ENCODE measurements around the gene ATP8B3. TPM values are rescaled to one million over a fixed set of nuclear protein-coding genes. Genes with fewer than 3 reads are reported as not detected.

The ATP8B3 gene
- total and polyA plus RNA-seq, 9 of the 15 experiments (the other 6 are each of a cell fraction or from before 2014, with no cell fraction given), result 1.2 to 12.3 (median 3.8) TPM

DNA sequence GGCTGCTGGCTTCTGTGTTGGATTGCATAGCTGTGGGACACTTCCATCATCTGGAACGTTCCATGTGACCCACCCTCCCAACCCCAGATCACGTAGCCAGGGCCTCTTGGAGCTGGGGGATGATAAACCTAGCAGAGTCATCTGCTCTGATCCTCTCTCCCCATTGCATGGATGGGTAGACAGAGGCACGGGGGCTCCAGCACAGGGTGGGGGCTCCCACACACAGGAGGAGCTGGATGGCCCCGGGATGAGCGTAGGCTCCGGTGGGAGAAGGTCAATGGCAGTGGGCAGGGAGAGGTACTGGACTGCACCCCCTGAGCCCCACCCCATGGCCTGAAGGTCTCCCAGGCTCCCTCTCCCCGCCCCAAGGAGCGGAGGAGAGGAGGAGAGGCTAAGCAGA is 25.4 kb downstream of the ATP8B3 start:
- intact Hi-C loops (cut with micrococcal nuclease) (no loop called here), in situ Hi-C loops (cut with MboI) (no loop called here)
- H3K9ac ChIP-seq (ENCODE audit: insufficient read depth in 1 of 2, low read depth in 2 of 2, low read length in 2 of 2), result peak overlapping the region in 1 of 2 experiments; percentile 36; a peak in 1 of 4 replicates
- peaks cover 3 to 36% of the 10 kb centered on the region in 2 experiments; a peak in 3 of 5 replicates for H3K4me1 ChIP-seq (replicated peaks in 1 of 2; ENCODE audit: control insufficient read depth in 2 of 2, insufficient read depth in 2 of 2, low read length in 2 of 2)
- BruUV-seq (replicated peaks), result no TSS peak
- ChIA-PET CTCF (ENCODE audit: low intra/inter-chr PET ratio) (no interaction called here), POLR2A (interaction anchor here (0.7 kb wide), 1 partner anchor 134 kb away, joined by 3 read pairs; the partner anchor contains the start of gene TCF3)
- no peaks in the 10 kb centered on the region for H3K36me3 ChIP-seq (ENCODE audit: control insufficient read depth, insufficient read depth, low read length)
- H3K4me2 ChIP-seq (ENCODE audit: insufficient read depth, low read length), result no peak overlapping the region
- 24% methylated on average over 5 of the region's 8 CpGs for WGBS (ENCODE audit: insufficient coverage, low coverage, missing lambda C conversion rate)
- H3K9me1 ChIP-seq (ENCODE audit: control insufficient read depth, insufficient read depth, low read length), result no peaks in the 10 kb centered on the region
- DNase-seq (ENCODE audit: extremely low read depth in 1 of 4, low spot score in 3 of 4) (no peak), FAIRE-seq (no peak), ATAC-seq (no peak)
- no peak overlapping the region for H3K27ac ChIP-seq (ENCODE audit: extremely low read depth, low read depth, low read length)
- no peaks in the 10 kb centered on the region for H3K79me2 ChIP-seq (ENCODE audit: control insufficient read depth, insufficient read depth, low read length)
- peaks cover 2 to 21% of the 10 kb centered on the region in 2 experiments; a peak in 3 of 5 replicates for H3K27me3 ChIP-seq (ENCODE audit: control insufficient read depth in 2 of 2, insufficient read depth in 2 of 2, low read length in 2 of 2)
- H3K4me3 ChIP-seq, result no peak overlapping the region
- TF ChIP-seq RBM25 (IDR thresholded peaks at IDR 0.05; ENCODE audit: low read depth, low read length, severe bottlenecking) (peak; percentile 36), ZBTB26 (CRISPR knock-in tag; IDR thresholded peaks at IDR 0.05) (no peak), ADNP (tag; IDR thresholded peaks at IDR 0.05) (peak; percentile 52; the same call in 1 of the 2 replicates)
- no peaks in the 10 kb centered on the region for H4K20me1 ChIP-seq (replicated peaks; ENCODE audit: control insufficient read depth, insufficient read depth, low read length)
- H2AFZ ChIP-seq (ENCODE audit: low read depth, low read length), result no peak overlapping the region
- H3K9me3 ChIP-seq (replicated peaks; ENCODE audit: control insufficient read depth, insufficient read depth, low read depth, low read length), result peaks cover 5% of the 10 kb centered on the region

DNA sequence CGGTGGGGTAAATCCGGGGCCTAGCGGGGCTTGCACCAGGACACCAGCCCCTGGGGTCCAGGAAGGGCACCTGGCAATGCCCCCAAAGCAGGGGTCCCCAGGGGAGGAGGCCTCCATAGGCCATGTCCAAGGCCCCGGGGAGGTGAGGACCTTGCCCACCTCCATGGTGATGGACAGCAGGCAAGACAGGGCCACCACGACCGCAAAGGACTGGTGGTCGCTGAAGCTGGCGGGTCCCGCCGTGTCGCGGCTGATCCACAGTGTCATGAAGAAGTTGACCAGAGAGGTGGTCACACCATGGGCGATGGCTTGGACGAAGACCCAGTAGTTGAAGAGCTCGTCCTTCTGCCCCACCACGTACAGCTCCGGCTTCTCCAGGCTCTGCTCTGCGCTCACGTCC is 26.8 kb downstream of the ATP8B3 start:
- intact Hi-C loops (cut with micrococcal nuclease) (no loop called here), in situ Hi-C loops (cut with MboI) (no loop called here)
- POLR2A ChIA-PET, result no interaction called here
- DNase-seq (ENCODE audit: extremely low read depth in 1 of 4, low spot score in 3 of 4), result no peak
- Histone ChIP-seq H3K27ac (ENCODE audit: extremely low read depth, low read depth, low read length) (no peak overlapping the region), H3K4me2 (ENCODE audit: insufficient read depth, low read length) (no peak overlapping the region), H3K4me1 (replicated peaks in 1 of 2; ENCODE audit: control insufficient read depth in 2 of 2, insufficient read depth in 2 of 2, low read length in 2 of 2) (peaks cover 3 to 29% of the 10 kb centered on the region in 2 experiments; a peak in 3 of 5 replicates), H4K20me1 (replicated peaks; ENCODE audit: control insufficient read depth, insufficient read depth, low read length) (no peaks in the 10 kb centered on the region), H3K79me2 (ENCODE audit: control insufficient read depth, insufficient read depth, low read length) (no peaks in the 10 kb centered on the region), H3K9ac (ENCODE audit: insufficient read depth in 1 of 2, low read depth in 2 of 2, low read length in 2 of 2) (no peak overlapping the region), H2AFZ (ENCODE audit: low read depth, low read length) (no peak overlapping the region), H3K27me3 (ENCODE audit: control insufficient read depth in 2 of 2, insufficient read depth in 2 of 2, low read length in 2 of 2) (peaks cover 2 to 21% of the 10 kb centered on the region in 2 experiments; a peak in 3 of 5 replicates), H3K9me3 (replicated peaks; ENCODE audit: control insufficient read depth, insufficient read depth, low read depth, low read length) (no peaks in the 10 kb centered on the region; the same call in none of the 2 replicates), H3K36me3 (ENCODE audit: control insufficient read depth, insufficient read depth, low read length) (no peaks in the 10 kb centered on the region), H3K4me3 (no peak overlapping the region), H3K9me1 (ENCODE audit: control insufficient read depth, insufficient read depth, low read length) (no peaks in the 10 kb centered on the region)
- TF ChIP-seq U2AF2 (optimal IDR thresholded peaks at IDR 0.05; ENCODE audit: low read depth, low read length), result no peak
- TF ChIP-seq HDGF (IDR thresholded peaks at IDR 0.05), result no peak
- no peak for TF ChIP-seq ERF (CRISPR knock-in tag; IDR thresholded peaks at IDR 0.05)
- no peak for TF ChIP-seq CREBBP (IDR thresholded peaks at IDR 0.05; ENCODE audit: low read depth, low read length)
- CTCF ChIA-PET (ENCODE audit: low intra/inter-chr PET ratio), result no interaction called here
- WGBS (ENCODE audit: insufficient coverage, low coverage, missing lambda C conversion rate), result 33% methylated on average over 11 of the region's 19 CpGs
- no TSS peak for BruUV-seq (replicated peaks)
- no peak for FAIRE-seq
- ATAC-seq, result no peak
